Subcutaneous adipose tissue (tissue), 4 donors: Measurements from ENCODE around the gene UGT1A9. TPM values are rescaled to one million over a fixed set of nuclear protein-coding genes. Genes with fewer than 3 reads are reported as not detected.

Source experiments
- CTCF ChIP-seq: fragments of 450-650 bp; IDR thresholded peaks from one replicate; pipeline ENCODE4 v1.5.1; 2016; ENCODE audit warnings: low read depth, mild to moderate bottlenecking, control low read depth, antibody characterized with exemption, moderate library complexity
- total RNA-seq, 4 donors: library from RNA; depleted of rRNA; stranded (reverse); fragments of >200 nt; gene quantifications; one replicate each; pipeline ENCODE4 v1.1.0, GENCODE V29; 2016

The UGT1A9 gene
- total RNA-seq, 4 donors from 2014 or later: not detected

- TF ChIP-seq CTCF: no peak
Observed at GRCh38 chr2:233681521-233682099, 9.9 kb downstream of the UGT1A9 start, which contains the start of gene UGT1A7. UGT1A7 (plus strand) TSS chr2:233681901; CDS start chr2:233681938, 37 bp downstream.

- TF ChIP-seq CTCF: no peak
Observed at GRCh38 chr2:233684640-233685039, 12.9 kb downstream of the UGT1A9 start.

- no peak for TF ChIP-seq CTCF
Observed at GRCh38 chr2:233686928-233687327, 15.2 kb downstream of the UGT1A9 start.

- TF ChIP-seq CTCF: no peak
Observed at GRCh38 chr2:233688341-233688740, 16.6 kb downstream of the UGT1A9 start.

- no peak for TF ChIP-seq CTCF
Observed at GRCh38 chr2:233689031-233689430, 17.3 kb downstream of the UGT1A9 start.

- TF ChIP-seq CTCF: no peak
Observed at GRCh38 chr2:233689501-233689900, 17.8 kb downstream of the UGT1A9 start.

GRCh38 chr2:233690444-233690843 is 18.7 kb downstream of the UGT1A9 start:
- no peak for TF ChIP-seq CTCF
